ENCODE results near the gene WFIKKN2.

Gene WFIKKN2

DNA sequence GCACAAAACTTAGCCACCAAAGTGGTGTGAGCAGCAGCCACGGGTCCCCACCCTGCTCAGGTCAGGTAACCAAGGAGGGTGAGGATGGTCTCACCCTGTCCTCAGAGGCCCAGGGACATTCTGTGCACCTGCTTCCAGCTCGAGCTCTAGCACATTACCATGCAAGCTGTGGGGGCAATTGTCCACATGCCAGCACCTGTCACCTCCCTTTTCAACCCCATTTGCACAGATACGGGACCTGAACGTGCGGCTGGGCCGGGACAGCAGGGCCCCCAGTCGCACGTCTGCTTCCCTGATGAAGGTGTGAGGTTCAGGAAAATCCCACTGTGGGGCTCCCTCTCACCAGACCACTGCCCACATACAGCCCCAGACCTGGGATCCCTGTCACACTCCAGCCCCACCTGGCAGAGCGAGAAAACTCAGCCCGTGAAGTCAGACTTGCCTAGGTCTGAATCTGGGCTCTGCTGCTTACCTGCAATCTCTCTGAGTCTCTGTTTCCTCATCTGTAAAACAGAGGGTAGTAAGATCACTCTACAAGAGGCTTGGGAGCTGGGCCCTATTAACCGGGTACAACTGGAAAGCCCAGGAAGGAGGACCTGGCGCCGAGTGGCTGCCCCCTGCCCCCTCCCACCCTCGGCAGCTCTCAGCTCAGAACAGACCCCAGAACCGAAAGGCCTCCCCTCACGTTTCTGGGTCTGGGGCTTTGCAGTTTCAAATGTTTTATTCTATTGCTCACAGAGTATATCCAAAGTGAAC, 7.9 kb downstream of the WFIKKN2 start:
- TF ChIP-seq, protein P1, sequence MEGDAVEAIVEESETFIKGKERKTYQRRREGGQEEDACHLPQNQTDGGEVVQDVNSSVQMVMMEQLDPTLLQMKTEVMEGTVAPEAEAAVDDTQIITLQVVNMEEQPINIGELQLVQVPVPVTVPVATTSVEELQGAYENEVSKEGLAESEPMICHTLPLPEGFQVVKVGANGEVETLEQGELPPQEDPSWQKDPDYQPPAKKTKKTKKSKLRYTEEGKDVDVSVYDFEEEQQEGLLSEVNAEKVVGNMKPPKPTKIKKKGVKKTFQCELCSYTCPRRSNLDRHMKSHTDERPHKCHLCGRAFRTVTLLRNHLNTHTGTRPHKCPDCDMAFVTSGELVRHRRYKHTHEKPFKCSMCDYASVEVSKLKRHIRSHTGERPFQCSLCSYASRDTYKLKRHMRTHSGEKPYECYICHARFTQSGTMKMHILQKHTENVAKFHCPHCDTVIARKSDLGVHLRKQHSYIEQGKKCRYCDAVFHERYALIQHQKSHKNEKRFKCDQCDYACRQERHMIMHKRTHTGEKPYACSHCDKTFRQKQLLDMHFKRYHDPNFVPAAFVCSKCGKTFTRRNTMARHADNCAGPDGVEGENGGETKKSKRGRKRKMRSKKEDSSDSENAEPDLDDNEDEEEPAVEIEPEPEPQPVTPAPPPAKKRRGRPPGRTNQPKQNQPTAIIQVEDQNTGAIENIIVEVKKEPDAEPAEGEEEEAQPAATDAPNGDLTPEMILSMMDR (IDR thresholded peaks at IDR 0.05; ENCODE audit: insufficient read depth, low read depth, low read length, missing control alignments): no peak
- DNase-seq (ENCODE audit: low read depth): no peak
- no peak overlapping the region for H3K4me3 ChIP-seq (ENCODE audit: low read length)

DNA sequence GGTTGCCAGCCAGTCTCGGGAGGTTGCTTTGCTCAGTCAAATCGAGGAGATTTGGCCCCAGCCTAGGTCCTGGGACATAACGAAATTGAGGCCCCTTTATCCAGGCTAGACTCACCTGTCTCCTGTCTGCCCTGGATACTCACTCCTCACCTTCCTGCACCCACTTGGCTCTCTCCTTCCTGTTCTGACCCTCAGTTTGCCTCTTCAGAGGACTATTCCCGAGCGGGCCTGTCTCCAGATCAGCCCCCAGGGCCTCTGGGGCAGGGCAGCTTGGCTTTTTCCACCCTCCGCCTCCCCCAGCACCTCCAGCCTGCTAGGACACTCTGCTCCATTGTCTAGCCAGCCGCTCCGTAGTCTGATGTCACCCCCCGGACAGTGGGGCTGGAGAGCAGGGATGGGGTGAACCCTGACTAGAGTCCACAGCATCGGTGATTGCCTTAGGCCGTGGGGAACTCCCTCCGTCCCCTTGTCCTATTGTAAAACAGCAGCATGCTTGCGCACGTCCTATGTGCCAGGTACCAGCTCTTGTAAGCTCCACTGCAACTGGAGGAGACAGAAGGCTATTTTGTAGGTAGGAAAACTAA, 8.8 kb downstream of the WFIKKN2 start:
- no peak overlapping the region for H3K4me3 ChIP-seq (ENCODE audit: low read length)
- TF ChIP-seq, protein P1 (IDR thresholded peaks at IDR 0.05; ENCODE audit: insufficient read depth, low read depth, low read length, missing control alignments): no peak
- peak; percentile 42 for DNase-seq (ENCODE audit: low read depth)

DNA sequence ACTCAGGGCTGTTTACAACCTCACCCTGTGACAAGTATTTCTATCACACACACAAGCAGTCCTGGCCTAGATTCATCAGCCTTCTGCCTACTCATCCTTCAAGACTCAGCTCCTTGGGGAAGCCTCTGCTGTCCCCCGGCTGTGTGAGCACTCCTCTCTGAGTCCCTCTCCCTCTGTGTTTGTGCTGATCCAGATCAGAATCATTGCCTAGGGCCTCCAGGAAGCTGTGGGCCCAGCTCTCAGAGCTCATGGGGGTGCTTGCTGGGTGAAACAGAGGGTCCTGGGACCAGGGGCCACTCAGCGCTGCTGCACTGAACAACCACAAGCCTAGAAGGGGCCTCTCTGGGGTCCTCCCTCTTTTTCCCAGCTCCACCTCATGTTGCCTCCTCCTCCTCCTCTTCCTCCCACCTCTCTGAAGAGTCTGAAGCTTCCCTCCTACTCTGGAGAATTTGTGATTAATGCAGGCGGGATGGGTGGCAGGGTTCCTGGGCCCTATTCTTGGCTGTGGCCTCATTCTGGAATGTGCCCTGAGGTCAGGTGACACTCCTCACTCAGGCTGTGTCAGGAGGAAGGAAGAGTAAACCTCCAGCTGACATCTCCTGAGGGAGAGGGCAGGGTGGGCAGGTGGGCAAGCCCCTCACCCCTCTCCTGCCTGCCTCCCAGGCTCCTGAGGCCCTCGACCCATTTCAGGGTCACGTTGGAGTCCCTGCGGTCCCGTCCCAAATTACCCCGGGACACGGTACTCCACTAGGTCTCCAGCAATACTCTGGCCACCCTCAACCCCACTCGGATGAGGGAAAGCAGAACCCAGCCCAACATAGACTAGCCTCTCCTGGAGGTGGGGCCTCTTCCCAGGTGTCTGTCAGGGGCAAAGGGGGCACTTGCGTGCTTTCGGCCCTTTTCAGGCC, 10.1 kb downstream of the WFIKKN2 start:
- no peak overlapping the region for H3K4me3 ChIP-seq (ENCODE audit: low read length)
- DNase-seq (ENCODE audit: low read depth): peak; percentile 67
- TF ChIP-seq, protein P1 (IDR thresholded peaks at IDR 0.05; ENCODE audit: insufficient read depth, low read depth, low read length, missing control alignments): no peak

DNA sequence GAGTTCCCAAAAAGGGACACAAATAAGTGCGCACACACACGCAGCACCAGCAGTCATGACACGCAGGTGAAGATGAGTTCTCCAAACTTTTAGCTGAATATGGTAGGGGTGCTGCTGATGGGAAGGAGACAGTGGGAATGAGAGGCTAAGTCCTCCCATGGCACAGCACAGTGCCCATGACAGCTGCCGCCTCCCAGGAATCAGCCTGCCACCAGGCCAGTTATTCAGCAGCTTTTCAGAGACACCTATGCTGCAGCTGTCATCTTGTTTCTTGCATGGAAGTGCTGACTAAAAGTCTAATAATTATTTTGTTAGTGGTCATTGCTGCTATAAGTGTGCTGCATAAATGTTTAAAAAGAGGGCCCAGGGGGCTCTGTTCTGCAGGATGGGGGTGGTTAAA, 12.2 kb downstream of the WFIKKN2 start:
- H3K4me3 ChIP-seq (ENCODE audit: low read length): no peak overlapping the region
- DNase-seq (ENCODE audit: low read depth): no peak
- TF ChIP-seq, protein P1 (IDR thresholded peaks at IDR 0.05; ENCODE audit: insufficient read depth, low read depth, low read length, missing control alignments): no peak

DNA sequence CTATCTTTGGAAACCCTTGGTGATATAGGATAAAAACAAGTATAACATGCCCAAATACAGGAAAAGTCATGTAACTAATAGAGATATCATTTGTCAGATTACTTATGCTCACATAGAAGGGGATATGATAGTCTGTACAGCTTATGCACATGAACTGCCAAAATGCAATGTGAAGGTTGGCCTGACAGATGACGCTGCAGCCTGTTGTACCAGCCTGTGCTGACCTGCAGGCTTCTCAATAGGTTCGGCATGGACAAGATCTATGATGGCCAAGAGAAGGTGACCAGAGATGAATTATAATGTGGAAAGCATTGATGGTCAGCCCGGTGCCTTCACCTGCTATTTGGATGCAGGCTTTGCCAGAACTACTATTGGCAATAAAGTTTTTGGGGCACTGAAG, 12.7 kb downstream of the WFIKKN2 start:
- no peak for DNase-seq (ENCODE audit: low read depth)
- H3K4me3 ChIP-seq (ENCODE audit: low read length): no peak overlapping the region
- TF ChIP-seq, protein P1 (IDR thresholded peaks at IDR 0.05; ENCODE audit: insufficient read depth, low read depth, low read length, missing control alignments): no peak

DNA sequence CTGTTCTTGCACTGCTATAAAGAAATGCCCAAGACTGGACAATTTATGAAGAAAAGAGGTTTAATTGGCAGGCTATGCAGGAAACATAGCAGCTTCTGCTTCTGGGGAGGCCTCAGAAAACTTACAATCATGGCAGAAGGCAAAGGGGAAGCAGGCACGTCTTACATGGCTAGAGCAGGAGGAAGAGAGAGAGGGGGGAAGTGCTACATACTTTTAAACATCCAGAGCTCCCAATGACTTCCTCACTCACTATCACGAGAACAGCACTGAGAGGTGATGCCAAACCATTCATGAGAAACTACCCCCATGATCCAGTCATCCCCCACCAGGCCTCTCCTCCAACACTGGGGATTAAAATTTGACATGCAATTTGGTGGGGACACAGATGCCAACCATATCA, 13.3 kb downstream of the WFIKKN2 start:
- no peak overlapping the region for H3K4me3 ChIP-seq (ENCODE audit: low read length)
- DNase-seq (ENCODE audit: low read depth): no peak
- TF ChIP-seq, protein P1 (IDR thresholded peaks at IDR 0.05; ENCODE audit: insufficient read depth, low read depth, low read length, missing control alignments): no peak

Measured in epithelial cell of esophagus (primary cell).